Amniotic epithelial cell (primary cell): ENCODE measurements around the gene ZNF281.
A peak's percentile ranks its signal among the peaks of the same experiment; 100 is the strongest.

Experiments
- DNase-seq: peaks from one replicate; pipeline ENCODE4 v3.0.0-alpha.2; 2010; ENCODE audit warnings: low read depth

Gene ZNF281, protein sequence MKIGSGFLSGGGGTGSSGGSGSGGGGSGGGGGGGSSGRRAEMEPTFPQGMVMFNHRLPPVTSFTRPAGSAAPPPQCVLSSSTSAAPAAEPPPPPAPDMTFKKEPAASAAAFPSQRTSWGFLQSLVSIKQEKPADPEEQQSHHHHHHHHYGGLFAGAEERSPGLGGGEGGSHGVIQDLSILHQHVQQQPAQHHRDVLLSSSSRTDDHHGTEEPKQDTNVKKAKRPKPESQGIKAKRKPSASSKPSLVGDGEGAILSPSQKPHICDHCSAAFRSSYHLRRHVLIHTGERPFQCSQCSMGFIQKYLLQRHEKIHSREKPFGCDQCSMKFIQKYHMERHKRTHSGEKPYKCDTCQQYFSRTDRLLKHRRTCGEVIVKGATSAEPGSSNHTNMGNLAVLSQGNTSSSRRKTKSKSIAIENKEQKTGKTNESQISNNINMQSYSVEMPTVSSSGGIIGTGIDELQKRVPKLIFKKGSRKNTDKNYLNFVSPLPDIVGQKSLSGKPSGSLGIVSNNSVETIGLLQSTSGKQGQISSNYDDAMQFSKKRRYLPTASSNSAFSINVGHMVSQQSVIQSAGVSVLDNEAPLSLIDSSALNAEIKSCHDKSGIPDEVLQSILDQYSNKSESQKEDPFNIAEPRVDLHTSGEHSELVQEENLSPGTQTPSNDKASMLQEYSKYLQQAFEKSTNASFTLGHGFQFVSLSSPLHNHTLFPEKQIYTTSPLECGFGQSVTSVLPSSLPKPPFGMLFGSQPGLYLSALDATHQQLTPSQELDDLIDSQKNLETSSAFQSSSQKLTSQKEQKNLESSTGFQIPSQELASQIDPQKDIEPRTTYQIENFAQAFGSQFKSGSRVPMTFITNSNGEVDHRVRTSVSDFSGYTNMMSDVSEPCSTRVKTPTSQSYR

DNA sequence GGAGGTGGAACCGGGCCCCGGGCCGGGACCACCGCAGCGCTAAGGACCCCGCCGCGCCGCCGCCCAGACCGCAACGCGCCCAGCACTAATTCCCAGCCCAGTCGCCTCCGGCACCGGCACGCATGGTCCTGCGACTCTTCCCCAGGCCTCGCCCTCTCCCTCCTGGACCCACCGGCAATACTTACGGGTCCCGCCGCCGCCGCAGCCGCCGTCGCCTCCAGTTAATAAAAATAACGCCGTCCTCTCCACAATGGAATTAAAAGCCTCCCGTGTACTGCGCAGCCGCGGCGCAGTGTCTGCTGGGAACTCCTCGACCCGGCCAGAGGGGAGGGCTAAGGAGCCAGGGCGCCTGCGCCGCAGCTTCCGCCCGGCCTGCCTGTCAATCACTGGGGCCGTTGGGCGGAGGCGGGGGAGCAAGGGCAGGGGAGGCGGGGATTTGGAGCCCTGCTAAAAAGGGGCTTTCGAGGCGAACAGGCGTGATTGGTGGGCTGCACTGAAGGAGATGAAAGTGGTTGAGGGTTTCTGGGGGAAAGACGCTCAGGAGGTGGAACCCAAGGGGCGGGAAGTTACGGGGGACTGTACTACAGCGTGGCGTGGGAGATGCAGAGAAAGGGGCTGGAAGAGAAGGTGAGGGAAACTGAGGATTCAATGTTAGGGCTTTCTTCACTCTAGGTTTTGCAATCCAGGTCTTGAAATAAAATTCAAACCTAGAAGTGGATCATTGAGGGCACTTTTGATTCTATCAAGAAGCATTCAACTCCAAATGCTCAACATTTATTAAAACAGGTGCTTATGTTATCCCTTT is at the start of gene ZNF281:
TSS of gene ZNF281 (minus strand) at position 276 of the 805 bp plus-strand sequence. CDS start 331 bp downstream, outside the sequence.
- DNase-seq = peak; percentile 86

DNA sequence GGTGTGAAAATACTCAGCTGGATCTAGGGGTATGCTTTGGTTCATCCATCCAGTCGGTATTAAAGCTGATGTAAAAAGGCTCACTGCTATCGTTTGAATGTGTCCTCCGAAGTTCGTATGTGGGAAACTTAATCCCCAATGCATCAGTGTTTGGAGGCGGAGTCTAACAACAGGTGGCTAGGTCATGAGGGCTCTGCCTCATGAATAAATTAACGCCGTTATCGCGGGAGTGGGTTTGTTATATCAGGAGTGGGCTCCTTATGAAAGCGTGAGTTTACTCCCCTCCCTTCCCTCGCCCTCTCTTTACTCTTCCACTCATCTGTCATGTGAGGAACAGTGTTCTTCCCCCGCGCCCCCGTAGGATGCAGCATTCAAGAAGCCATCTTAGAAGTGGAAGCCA is 48.9 kb upstream of the ZNF281 start:
- no peak for DNase-seq

DNA sequence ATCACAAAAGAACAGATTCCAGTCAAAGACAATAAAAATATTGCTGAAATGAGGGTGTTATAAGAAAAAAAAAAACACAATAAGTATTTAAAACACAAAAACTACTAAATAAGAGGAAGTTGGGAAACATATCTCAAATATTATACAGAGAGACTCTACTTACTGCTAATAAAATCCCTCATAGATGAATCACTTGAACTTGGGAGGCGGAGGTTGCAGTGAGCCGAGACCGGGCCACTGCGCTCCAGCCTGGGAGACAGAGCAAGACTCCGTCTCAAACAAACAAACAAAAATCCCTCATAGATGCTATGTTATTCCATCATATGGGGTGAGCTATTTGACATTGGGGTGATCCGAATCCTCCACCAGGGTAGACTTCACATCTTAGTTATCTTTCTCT is 48.0 kb upstream of the ZNF281 start:
- no peak for DNase-seq

DNA sequence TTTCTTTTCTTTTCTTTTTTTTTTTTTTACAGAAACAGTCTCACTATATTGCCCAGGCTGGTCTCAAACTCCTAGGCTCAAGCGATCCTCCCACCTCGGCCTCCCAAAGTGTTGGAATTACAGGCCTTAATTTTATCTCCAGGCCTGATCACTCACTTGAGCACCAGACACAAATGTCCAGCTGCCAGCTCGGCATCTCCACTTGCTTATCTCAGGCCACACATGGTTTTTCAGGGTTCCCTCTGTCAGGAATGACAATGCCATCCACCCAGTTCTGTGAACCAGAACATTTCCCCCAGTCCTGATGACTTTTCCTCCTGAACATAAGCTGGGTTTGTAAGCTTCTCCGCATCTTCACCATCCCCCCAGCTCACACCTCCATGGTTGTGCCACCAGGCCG is 44.6 kb upstream of the ZNF281 start:
- DNase-seq = no peak

DNA sequence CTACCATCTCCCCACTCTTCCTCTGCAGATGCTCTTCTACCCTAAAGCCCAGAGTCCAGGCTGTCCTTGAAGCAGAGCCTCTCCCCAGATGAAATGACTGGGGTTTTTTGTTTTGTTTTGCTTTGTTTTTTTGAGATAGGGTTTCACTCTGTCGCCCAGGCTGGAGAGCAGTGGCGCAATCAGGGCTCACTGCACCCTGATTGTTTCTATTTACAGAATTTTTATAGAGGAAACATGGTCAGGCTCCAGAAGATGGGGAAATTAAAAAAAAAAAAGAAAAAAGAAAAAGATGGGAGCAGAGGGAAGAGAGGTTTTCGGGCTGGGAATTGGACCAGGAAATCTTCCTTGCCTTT is 43.7 kb upstream of the ZNF281 start:
- DNase-seq = no peak

DNA sequence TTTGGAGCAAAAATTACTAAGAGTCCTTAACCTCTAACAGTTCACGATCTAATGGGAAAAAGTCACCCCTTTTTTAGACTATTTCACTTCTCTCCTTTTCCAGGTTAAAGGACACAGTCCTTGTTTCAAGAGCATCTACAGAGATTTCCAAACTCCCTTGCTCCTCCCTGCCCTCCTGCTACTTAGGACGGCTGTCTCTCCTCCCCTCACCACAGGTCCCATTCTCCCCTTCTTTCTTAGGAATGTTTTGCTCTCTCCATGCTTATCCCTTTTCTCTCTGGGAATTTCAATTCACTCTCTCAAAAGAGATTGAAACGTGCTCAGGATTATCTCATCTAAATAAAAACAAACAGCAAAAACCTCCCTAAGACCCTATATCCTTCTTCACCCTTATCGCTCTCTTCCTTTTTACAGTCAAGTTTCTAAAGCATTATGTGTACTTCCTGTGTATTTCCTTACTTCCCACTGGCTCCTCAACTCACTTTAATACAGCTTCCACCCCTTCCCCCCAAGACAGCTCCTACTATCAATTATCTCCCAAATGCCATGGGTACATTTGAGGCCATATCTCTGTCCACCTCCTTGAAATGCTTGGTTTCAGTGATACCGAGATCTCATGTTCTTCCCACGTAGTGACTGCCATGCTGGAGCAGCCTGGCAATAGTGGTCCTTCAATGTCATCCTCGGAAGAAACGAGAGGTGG is 43.2 kb upstream of the ZNF281 start:
- no peak for DNase-seq

DNA sequence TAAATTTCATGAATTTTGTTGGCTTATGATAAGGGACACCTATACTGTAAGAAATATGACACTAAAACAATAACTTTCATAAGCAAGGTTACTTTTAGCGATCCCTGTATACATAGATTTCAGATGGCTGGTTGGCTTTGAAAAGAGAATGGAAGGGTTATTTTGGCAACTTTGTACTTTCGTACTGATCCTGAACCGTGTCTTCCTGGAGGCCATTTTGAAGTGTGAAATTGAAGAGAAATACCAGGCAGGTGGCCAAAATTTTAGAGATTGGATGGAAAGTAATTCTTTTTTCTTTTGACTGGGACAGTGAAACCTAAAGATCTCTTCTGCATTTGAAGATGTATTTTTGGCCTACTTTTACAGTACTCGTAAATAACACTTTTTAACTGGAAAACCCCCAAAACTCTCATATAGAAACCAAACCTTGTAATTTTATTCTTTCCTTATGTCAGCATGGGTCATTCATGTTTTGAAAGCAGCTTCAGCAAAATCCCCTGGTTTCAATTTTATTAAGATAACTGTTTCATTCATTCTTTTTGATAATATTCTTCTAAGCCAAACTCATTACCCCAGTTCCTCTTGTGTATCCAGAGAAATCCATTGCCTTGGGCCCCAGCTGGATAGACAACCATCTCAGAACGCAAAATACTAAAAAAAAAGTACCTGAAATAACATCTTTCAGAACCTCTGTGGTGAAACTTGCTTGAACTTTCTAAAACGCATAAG is 38.4 kb upstream of the ZNF281 start:
- DNase-seq = no peak

DNA sequence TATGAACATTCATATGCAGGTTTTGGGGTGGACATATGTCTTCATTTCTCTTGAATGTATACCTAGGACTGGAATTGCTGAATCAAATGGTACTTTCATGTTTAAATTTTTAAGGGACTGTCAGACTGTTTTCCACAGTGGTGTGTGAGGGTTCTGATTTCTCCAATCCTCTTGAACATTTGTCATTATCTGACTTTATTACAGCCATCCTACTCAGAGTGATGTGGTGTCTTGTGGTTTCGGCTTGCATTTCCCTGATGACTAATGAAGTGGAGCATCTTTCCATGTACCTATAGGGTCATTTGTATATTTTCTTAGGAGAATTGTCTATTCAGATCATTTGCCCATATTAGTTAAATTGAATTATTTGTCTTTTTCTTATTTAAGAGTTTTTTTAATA is 35.4 kb upstream of the ZNF281 start:
- peak; percentile 45 for DNase-seq

DNA sequence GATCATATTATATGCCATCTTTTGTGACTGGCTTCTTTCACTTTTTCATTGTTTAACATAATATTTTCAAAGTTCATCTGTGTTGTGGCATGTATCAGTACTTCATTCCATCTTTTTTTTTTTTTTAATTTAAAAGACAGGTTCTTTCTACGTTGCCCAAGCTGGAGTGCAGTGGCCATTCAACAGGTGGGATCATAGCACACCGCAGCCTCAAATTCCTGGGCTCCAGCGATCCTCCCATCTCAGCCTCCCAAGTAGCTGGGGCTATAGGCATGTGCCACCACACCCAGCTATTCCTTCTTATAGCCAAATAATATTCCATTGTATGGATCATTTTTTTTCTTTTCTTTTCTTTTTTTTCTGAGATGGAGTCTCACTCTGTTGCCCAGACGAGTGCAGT is 34.6 kb upstream of the ZNF281 start:
- no peak for DNase-seq

DNA sequence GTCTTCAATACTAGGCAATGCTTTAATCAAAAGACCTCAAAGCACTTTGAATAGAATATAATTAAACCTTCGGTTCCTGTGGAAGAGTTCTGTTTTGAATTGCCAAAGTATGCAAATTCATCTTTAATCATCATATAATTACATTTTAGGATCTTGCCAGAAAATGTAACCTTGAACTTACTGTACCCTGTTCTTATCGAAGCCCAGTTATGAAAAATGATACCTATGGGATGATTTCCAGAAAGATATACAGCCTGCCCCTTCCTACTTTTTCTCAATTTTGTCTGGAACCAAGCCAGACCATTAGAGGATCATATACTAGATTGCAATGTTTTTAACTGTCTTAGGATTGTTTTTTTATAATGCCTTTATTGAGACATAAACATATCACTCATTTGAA is 34.0 kb upstream of the ZNF281 start:
- DNase-seq = no peak

DNA sequence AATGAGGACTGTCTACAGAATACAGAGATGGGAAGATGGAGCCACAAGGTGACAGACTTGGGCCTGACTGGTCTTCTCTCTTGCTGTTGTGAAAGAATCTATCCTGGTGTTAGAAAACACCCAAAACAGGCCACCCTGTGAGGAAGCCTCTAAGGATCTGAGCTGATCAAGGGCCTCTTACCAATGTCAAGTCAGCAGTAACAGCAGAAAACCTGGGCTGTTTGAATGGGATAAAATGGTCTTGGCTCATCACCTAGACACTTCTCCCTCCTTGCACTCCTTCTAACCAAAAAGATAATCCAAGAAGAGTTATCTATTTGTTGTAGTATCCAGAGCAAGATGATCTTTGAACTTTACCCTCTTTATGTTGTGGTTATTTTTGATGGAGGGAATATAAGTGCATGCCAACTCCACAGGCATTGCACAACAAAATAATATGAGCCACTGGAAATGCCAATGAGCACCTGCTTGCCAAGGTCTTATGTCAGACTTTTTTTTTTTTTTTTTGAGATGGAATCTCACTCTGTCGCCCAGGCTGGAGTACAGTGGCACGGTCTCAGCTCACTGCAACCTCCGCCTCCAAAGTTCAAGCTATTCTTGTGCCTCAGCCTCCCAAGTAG is 32.8 kb upstream of the ZNF281 start:
- peak; percentile 10 for DNase-seq

DNA sequence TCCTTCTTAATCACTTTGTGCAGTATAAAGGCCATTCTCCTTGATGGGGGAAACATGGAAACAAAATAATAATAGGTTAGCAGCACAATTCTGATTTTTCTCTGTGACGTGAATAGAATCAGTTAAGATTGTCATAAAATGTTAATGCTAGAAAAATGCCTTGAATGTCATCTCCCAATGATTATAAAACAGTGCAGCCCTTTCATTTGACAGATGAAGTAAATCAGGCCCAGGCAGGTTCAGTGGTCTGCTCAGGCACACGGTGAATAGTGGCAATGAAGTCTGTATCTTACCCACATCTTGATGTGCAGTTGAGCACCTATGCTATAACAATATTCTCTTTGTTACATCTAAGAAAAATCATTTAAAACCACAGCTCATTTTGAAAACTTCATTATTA is 32.2 kb upstream of the ZNF281 start:
- DNase-seq = no peak

DNA sequence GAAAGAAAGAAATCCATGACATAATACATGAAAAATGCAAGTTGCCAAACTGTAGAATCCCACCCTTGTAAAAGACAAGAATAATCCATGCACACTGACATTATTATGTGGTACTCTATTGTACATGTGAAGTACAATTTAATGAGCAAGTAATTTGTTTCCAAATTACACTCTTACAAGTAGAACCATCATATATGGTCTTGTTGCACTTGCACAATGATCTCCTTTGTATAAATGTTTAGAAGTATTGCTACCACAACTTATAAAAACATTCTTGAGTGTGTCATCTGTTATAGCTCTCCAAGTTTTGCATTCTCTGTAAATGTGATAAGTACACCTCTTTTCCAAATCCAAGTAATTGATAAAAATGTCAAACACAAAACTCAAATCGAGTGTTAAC is 29.1 kb upstream of the ZNF281 start:
- peak; percentile 17 for DNase-seq

DNA sequence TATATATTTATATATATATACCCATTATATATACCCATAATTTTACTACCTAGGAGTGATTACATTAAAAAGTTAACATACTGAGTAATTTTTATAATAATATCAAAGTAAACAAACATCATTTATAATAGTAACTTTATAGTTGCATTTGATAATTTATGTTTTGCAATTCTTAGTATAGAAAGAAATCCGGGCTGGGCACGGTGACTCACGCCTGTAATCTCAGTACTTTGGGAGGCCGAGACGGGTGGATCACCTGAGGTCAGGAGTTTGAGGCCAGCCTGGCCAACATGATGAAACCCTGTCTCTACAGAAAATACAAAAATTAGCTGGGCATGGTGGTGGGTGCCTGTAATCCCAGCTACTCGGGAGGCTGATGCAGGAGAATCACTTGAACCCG is 28.6 kb upstream of the ZNF281 start:
- DNase-seq = peak; percentile 30

DNA sequence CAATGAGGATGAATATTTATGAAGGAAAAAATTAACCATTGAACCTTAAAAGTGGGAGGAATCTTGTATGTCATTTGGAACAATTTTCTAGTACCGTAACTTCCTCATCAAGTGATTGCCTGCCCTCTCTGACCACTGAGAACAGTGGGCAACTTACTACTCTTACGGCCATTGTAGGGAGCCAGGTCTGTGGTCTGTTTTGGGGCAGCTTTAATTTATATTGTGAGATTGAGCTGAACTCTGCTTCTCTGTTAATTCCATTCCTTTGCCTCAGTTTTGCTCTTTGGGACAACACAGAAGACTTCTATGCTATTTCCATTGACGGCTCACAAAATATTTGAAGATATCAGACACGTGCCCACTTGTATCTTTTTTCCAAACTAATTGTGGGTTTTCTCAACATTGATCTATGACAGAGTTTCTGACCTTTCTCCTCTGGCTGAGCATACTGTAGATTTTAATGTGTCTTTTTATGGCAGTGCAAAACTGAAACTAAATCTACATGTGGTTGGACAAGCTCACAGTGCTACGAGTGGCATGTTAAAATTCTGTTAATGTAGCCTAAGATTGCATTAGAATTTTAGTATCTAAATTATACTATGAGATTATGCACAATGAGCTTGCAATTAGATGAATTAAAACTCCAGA is 27.8 kb upstream of the ZNF281 start:
- DNase-seq = no peak

DNA sequence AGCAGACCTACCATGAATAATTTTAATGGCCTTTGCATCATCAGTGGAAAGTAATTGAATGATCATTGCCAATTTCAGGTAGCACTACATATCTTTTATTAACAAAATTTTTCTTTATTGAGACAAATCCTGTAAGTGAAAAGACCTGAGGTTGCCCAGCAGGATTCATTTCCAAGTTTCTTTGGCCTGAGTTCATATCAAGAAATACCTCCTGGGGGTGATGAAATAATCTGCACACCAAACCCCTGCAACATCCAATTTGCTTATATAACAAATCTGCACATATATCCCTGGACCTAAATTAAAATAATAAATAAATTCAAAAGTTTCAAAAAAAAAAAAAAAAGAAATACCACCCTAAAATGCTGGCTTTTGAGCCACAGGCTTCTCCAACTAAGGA is 27.3 kb upstream of the ZNF281 start:
- no peak for DNase-seq

DNA sequence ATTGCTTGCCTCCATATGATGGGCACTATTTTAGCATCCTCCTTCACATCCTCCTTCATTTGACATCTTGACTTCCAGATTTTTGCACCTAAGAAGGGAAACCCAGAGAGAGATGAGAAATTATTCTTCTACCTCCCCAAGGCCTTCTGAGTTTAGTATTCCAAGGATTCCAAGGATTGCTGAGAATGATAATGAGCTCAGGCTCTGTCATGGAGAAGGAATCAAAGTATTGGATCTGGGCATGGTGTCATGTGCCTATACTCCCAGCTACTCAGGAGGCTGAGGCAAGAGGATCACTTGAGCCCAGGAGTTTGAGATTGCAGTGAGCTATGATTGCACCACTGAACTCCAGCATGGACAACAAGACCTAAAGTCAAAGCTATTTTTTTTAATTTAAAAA is 26.6 kb upstream of the ZNF281 start:
- no peak for DNase-seq

DNA sequence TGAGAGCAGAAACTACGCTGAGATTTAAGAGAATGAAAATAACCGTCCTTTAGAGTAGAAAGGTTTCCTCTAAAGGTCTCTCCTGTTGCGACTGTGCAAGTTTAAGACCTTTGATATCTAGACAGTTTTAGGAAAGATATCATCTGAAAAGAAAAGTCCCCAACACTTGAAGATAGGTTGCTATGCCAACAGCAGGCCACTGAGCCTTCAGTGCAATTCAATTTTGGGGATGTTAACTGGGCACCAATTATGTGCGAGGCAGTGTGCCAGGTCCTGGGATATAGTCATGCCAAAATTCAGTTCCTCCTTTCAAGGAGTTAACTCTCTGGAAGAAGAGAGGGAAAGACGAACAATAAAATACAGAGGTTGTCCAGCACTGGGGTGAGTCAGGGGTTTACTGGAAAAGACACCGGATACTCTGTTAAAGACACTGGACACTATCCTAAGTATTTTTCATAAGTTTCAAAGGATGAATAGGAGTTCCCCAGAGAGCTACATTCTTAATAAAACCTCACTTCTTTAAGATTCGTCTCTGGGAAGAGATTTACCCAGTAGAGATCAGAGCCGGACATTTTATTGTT is 25.5 kb upstream of the ZNF281 start:
- DNase-seq = no peak

DNA sequence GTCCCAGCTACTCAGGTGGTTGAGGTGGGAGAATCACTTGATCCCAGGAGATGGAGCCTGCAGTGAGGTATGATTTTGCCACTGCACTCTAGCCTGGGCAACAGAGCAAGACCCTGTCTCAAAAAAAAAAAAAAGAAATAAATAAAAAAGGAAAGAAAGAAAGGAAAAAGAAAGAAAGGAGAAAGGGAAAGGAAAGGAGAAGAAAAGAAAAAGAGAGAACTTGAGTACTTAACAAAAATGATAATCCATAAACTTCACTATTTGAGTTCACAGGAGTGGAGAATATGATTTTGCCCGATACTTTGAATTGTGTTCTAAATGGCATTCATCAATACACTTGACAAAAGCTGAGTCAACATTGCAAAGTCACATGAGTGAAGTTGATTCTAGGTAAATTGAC is 23.8 kb upstream of the ZNF281 start:
- DNase-seq = no peak

DNA sequence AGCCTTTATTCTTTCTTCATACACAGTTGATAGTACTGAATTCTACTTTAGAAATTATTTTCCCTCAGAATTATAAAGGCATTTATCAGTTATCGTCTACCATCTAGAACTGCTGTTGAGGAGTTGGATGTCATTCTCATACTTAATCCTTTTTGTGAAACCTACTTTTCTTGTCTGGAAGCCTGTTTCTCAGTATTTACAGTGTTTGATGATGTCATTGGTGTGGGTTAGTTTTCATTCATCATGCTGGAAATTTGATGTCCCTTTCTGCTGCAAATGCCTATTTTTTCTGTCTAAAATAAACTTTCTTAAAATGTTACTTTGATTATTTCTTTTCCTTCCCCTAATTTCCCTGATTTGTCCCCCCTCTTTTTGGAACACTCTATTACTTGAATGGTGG is 22.8 kb upstream of the ZNF281 start:
- DNase-seq = no peak
